Frontal cortex (tissue), 4 donors: ENCODE measurements around the gene IFI27. TPM values are rescaled to one million over a fixed set of nuclear protein-coding genes. Genes with fewer than 3 reads are reported as not detected.
"Not testable (repeated sequence)": the region's sequence is repeated elsewhere in the genome, so short reads cannot be mapped to it uniquely, and the experiment has no call there.

Experiments used
- DNase-seq, 2 donors: peaks; one replicate each; pipeline ENCODE4 v3.0.0; 2012; ENCODE audit warnings: low spot score in 2 of 2
- FAIRE-seq: peaks from 2 replicates; lab custom pipeline; 2012; peaks lifted over from hg19 to GRCh38; lab: Jason Lieb, UNC
- total RNA-seq: library from RNA; depleted of rRNA; stranded (reverse); fragments of >200 nt; gene quantifications from one replicate; pipeline ENCODE4 v1.2.3, GENCODE V29; 2014
- donor health status: control.
- donor health status: control.
- donor health status: control.

The IFI27 gene
- 9.0 TPM for total RNA-seq

DNA sequence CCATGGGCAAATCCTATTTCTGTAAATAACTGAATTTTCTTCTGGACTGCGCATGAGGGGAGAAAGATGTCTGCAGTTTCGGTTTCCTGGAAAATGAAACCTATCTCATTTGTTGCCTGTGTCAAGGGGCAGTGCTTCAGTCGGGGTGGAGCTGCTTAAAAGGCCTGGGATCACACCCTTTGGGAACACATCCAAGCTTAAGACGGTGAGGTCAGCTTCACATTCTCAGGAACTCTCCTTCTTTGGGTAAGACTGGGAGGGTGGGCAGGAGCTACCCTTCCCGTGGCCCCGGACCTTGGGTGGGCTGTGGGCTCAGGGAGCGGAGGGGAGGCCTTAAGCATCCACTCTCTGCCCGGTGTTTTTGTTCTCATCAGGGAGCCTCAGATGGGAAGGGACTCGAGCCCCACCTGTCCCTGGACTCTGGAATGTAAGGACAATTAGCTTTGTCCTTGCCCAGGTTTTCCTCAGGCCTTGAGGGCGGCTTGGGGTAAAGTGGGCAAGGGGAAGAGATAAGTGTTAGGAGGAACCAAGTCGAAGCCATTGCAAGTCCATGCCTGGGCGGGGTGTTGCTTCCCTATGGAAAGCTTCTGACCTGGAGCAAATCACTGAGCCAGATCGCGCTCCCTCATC is at the start of gene IFI27:
TSS of gene IFI27 (plus strand) at position 185 of the 630 bp plus-strand sequence.
- FAIRE-seq (no peak), DNase-seq (peak in 1 of 2 donors; percentile 38)

DNA sequence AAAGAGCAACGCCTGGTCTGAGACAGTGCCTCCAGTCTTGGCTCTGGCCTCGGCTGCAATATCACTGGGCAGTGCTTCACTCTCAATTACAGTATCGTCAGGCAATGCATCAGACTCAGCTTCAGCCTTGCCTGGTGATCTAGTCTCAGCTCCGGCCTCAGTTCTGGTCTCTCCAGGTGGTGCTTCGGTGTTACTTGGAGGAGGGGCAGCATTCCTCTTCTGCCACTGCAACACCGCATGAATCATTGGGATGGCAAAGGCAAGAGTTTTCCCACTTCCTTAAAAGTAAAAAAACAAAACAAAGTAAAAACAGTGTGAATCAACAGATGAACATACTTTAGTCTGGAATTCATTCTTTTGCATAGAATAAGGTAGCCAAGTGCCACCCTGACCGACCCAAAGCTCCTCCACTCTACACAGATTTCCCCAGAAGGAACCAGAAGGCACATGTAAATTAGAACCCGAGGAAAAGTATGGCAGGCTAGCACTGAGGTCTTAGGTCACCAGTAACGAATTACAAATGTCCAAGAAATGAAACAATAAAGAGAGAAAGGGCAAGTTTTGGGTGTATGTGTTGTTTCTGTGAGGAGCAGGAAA is 48.1 kb upstream of the IFI27 start:
- FAIRE-seq (no peak), DNase-seq (no peak)

DNA sequence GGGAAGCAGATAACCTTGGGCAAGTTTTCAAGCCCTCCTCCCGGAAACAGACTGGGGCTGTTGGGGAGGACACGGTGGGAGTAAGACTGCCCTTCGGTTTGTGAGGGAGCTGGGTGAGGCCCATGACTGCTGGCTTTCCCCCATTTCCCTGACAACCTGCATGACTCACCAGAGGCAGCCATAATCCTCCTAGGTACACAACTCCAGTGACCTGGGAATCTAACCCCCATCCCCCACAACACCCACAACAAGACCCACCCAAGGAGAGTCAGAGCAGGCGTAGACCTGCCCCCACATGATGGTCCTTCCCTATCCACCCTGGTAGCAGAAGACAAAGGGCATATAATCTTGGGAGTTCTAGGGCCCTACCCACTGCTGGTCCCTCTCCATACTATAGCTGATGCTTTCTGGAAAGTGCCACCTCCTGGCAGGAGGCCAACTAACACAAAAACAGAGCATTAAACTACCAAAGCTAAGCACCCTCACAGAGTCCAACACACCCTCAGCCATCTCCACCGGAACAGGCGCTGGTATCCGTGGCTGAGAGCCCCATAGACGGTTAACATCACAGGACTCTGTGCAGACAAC is 44.4 kb upstream of the IFI27 start:
- FAIRE-seq = no peak
- DNase-seq = no peak

DNA sequence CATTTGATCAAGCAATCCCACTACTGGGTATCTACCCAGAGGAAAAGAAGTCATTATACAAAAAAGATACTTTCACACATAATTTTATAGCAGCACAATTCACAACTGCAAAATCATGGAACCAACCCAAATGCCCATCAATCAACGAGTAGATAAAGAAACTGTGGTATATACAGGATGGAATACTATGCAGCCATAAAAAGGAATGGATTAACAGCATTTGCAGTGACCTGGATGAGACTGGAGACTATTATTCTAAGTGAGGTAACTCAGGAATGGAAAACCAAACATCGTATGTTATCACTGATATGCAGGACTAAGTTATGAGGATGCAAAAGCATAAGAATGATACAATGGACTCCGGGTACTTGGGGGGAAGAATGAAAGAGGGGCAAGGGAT is 38.5 kb upstream of the IFI27 start:
- not testable (repeated sequence) for FAIRE-seq, DNase-seq

DNA sequence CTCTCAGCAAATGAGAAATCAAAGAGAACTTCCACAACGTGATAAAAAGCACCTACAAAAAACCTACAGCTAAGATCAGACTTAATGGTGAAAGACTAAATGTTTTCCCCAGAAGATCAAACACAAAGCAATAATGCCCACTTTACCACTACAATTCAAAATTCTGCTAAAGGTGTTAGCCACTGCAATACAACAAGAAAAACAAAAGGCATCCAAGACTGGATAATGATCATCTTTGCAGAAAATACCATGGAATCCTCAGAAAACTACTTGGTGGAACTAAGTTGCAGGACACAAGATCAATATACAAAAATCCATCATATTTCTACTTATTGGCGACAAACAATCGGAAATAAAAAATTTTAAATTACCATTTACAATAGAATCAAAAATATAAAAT is 36.0 kb upstream of the IFI27 start:
- no peak for DNase-seq
- no peak for FAIRE-seq

DNA sequence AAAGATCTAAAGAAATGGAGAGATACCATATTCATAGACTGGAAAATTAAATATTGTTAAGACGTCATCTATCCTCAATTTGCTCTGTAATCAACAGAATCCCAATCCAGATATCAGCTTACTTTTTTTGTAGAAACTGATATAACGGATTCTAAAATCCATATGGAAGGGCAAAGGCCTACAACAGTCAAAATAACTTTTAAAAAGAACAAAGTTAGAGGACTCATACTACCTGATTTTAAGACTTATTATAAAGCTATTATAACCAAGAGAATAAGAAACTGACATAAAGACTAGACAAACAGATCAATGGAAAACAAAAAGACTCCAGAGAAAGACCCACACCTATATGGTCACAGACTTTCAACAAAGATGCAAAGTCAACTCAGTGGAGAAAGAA is 35.5 kb upstream of the IFI27 start:
- no peak for DNase-seq
- no peak for FAIRE-seq

DNA sequence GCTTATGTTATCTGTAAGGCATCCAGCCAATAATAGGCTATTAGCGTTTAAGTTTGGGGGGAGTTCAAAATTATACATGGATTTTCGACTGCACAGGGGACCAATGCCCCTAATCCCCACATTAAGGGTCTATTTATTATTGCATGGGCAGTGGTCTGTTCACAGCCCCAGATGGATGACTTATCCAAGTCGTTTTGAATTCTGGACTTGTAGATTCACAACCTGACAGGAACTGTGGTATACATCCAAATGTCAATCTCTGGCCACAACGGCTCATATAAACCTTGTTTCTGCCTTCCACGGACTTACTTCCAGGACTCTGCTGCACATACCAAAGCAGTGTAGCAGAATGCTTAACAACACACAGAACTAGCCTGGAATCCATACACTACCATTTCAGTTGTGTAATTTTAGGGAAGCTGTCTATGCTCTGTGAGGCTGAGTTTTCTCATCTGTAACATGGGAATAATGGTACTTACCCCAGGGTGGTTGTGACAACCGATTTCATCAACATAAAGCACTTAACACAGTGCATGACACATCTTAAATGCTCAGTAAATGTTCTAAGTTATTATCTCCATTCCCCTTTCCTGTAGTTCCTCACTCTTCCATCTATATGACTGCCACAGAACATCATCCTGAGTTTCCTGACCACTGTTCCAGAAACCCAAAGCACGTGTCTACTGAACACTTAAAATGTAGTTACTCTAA is 33.3 kb upstream of the IFI27 start:
- DNase-seq = no peak
- FAIRE-seq = no peak

DNA sequence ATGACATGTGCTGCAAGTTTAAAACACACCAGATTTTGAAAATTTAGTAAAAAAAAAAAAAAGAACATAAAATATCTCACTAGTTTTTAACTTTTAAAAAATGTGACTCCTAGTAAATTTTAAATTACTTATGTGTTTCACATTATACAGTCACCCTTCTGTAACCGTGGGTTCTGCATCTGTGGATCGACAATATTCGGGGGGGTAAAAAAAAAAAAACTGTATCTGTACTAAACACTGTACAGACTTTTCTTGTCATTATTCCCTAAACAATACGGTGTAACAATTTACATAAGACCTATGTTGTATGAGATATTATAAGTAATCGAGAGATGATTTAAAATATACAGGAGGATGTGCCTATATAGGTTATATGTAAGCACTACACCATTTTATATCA is 32.7 kb upstream of the IFI27 start:
- FAIRE-seq = no peak
- no peak for DNase-seq

DNA sequence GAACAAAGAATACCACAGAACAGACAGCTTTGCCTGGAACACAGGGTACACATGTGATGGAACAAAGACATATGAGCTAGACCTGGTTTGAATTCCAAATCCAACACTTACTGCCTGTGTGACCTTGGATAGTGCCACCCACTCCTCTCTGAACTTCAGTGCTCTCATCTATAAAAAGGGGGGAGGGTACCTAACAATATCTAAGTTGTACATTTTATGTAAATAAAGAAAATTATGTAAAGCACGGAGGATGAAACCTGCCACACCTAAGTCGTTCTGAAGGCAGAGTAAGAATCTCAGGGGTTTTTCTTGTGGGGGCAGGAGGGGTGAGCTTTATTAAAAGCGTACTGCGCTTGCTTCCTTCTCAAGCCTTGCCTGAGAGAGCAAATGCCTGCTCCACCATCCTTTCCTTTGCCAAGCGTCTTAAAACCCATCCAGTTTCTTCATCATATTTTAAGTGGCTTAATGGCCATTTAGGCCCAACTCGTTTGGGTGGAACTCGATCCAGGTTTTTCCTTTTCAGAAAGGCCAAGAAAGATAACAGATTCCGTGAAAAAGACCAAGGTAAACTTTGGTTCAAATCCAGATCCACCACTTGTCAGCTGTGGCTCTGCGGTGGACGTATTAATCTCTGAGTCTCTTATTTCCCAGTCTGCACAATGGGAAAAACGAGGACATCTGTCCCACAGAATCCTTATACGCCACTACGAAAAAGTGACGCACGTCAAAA is 30.5 kb upstream of the IFI27 start:
- peak in 1 of 2 donors; percentile 28 for DNase-seq
- FAIRE-seq = no peak

DNA sequence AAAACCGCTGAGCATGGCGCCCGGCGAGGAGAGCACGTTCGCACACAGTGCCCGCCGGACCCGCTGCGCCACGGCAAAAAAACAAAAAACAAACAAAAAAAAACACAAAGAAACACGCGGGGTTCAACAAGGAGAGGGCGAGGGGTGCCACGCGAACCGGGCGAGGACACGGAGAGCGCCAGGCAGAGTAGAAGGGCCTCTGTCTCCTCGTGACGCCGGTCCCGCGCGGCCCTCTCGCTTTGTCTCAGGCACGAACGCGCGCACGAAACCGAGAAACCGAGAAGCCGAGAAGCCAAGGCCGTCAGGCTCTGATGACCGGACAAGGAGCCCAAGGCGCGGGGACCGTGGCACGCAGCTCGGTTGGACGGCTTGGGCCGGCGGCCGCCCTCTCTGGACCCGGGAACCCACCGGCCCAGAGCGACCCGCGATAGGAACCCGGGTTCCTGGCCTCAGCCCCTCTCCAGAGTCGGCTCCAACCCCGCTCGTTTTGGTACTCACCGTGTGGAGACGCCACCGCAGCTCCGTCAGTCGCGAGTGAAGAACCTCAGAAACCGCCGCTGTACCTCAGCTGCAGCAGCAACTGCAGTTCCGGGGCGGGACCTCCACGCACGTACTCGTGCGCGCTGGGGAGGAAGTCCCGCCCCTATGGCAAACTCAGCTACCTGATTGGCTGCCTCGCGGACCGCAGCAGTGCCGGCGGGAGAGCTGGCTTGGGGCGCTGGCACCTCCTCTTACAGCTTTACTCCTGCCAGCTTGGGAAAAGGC is 29.7 kb upstream of the IFI27 start, which contains the start of the genes DDX24 and IFI27L1:
TSS of gene DDX24 (minus strand) at position 582 of the 765 bp plus-strand sequence. CDS start 1,460 bp downstream, outside the sequence.
TSS of gene IFI27L1 (plus strand) at position 690 of the 765 bp plus-strand sequence. CDS start 15,628 bp downstream, outside the sequence.
- DNase-seq (peak; percentile 89 to 95), FAIRE-seq (no peak)

DNA sequence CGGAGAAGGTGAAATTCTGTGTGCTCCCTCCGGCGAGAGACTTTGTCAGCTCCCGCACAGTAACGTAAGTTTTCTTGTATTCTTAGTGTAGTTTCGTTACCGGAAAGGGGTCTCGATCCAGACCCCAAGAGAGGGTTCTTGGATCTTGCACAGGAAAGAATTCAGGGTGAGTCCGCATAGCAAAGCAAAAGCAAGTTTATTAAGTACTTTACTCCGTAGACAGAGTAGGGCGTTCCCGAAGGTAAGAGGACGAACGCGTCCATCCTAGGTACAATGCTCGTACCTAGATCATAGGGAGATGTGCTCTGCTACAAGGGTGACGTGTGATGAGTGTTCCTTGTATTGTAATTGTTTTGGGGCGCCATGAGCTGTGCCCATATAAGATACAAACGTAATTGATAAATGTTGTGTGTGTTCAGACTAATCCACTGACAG is 29.1 kb upstream of the IFI27 start:
- DNase-seq (no peak), FAIRE-seq (no peak)

DNA sequence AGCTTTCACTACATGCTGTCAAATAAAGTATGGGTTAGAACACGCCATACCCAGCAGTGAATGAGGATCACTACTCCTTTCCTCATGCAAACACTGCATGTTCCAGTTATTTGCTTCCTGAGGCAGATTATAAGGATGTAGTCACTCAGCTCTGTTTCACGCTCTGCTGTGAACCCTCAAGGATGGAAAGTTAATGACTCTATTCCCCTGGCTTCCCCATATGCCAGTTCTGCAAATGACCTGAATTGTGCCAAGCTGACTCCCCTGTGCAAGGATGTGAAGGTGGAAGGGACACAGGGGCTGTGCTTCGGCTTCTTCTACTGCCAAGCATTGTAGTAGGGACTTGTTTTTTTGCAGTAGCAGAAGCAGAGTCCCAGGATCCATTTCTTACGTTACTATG is 22.6 kb upstream of the IFI27 start:
- FAIRE-seq (no peak), DNase-seq (no peak)

DNA sequence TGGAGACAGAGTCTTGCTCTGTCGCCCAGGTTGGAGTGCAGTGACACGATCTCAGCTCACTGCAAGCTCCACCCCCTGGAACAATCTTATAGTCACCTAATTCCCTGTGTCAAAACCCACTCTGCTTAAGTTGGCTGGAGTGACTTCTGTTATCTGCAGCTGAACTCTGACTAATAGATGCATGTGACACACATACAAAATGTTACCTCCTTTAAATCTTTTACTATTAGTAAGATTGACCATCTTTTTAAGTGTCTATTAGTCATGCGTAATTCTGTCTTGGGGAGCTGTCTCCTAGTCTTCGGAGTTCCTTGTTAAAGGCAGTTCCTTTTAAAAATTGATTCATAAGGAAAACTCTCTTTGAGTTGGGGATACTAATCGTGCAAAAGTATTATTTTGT is 22.0 kb upstream of the IFI27 start:
- FAIRE-seq = no peak
- no peak for DNase-seq

DNA sequence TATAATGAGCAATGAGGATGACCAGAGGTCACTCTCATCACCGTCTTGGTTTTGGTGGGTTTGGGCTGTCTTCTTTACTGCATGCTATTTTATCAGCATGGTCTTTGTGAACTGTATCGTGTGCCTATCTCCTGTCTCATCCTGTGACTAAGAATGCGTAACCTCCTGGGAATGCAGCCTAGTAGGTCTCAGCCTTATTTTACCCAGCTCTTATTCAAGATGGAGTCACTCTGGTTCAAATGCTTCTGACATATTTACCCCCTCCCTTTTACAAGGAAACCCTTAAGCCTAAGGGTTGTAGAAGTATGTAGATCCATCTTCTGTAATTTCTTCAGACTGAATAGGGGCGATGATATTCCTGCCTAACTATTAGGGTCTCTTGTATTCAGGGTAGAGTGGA is 21.1 kb upstream of the IFI27 start:
- FAIRE-seq (no peak), DNase-seq (no peak)

DNA sequence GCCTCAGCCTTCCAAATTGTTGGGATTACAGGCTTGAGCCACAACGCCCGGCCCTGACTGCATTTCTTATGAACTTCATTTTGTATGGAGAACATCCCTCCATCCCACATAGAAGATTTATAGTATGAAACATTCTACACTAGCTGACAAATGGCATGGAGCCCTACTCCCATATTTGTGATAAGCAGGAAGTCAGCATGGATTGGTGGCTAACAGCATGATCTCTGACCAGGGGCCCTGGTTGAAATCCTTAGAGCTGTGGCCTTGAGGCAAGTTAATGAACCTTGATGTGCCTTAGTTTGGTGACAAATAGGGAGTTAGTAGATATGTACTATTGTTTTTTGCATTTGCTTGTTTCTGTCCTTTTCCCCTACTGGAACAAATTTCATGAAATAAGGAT is 17.1 kb upstream of the IFI27 start:
- DNase-seq = no peak
- no peak for FAIRE-seq

DNA sequence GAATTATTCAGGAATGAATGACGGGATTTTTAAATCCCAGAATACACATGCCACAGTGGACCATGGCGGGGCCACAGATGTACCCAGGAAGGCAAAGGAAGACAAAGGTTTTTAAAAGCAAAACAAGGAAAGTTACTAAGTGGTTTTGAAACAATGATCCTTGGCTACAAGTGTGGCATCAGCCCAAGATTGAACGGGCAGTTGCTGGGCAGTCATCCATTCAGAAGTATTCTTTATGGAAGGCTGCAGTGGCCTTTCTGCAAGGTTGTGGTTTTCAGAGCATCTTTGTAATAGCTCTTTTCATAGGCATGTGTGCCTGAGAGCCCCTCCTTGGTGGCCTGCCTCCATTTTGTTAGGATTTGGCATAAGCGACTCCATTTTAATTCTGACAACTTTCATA is 13.4 kb upstream of the IFI27 start:
- DNase-seq = no peak
- no peak for FAIRE-seq

DNA sequence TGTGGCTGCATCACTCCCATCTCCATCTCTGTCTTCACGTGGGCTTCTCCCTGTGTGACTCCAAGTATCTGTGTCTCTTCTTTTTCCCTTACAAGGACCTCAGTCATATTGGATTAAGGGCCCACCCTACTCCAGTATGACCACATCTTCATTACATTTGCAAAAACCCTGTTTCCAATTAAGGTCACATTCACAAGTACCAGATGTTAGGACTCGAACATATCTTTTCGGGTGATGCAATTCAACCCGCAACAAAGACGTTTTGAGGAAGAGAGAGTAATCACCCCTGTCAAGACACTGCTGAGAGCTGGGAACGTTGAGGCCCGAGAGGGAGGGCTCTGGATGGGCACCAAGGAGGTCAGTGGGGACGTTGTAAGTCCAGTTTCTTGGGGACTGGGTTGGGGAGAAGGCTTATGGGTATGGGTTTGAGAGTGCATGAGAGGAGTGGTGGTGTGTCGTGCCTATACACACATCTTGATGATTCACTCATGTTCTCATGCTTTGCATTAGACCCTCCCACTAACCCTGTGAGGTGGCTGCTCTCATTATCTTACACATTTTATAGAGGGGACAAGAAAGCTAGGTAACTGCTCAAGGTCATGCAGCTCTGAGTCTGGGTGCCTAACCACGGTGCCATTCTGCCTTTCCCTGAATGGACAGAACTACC is 12.1 kb upstream of the IFI27 start:
- no peak for FAIRE-seq

DNA sequence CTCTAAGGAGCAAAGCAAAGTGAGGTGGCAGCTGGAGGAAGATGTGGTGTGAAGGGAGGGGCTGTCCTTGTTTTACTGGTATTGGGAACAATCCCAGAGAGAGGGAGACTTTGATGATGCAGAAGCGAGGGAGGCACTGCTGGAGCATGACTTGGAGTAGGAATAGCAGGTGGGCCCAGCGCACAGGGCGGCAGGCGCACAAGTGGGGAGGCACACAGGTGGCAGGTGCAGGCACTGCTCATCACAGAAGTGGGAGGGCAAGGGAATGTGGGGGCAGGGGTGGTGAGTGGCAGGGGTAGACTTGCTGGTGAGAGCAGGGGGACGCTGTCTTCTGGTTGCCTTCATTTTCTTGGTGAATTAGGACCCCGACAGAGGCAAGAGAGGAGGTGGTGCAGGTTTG is 11.5 kb upstream of the IFI27 start:
- FAIRE-seq (no peak), DNase-seq (no peak)

More for the DNA sequence above, 12.1 kb upstream of the IFI27 start:
- no peak for DNase-seq

DNA sequence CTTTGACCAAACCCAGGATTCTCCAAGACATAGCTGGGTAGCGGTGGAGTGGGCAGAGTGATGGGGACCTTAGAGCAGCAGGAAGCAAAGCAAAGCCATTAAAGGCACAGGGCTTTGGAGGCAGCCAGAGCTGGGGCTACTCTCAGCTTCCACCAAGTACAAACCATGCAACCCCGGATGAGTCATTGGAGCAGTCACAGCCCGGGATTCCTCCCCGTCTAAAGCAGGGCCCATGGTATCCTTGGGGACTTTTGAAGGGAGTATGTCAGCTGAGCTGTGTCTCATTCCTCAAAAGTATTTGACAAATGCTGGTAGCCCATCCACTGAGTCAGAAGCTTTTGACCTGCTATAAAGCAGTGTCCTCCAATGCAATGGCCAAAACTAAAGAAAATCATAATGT is 9.7 kb upstream of the IFI27 start:
- DNase-seq (no peak), FAIRE-seq (no peak)
